LNCAP (cell line): Measurements from ENCODE around the gene HIPK2.

Source experiments
- TF ChIP-seq, protein P1 (sequence below): fragments of 450-650 bp; IDR thresholded peaks from 2 replicates; pipeline ENCODE4 v1.5.1; 2017; ENCODE audit warnings: mild to moderate bottlenecking

Gene HIPK2

DNA sequence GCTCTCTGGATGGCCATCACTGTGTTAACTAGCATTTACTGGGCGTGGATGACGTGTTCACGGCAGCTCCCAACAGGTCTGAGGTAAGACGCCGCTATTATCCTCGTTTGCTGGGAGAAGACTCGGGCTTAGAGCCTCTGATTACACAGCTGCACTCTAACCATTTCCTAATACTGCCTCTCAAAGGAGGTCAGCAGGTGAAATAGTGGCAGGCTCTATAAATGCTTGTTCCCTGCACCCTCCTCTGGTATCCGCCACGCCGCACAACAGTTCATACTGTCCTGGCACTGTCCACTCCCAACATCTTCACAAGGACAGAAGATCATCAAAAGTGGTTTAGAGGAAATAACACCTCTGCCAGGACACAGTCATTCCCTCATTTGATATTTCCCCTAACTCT lies 28.3 kb downstream of the HIPK2 start:
- TF ChIP-seq, protein P1, sequence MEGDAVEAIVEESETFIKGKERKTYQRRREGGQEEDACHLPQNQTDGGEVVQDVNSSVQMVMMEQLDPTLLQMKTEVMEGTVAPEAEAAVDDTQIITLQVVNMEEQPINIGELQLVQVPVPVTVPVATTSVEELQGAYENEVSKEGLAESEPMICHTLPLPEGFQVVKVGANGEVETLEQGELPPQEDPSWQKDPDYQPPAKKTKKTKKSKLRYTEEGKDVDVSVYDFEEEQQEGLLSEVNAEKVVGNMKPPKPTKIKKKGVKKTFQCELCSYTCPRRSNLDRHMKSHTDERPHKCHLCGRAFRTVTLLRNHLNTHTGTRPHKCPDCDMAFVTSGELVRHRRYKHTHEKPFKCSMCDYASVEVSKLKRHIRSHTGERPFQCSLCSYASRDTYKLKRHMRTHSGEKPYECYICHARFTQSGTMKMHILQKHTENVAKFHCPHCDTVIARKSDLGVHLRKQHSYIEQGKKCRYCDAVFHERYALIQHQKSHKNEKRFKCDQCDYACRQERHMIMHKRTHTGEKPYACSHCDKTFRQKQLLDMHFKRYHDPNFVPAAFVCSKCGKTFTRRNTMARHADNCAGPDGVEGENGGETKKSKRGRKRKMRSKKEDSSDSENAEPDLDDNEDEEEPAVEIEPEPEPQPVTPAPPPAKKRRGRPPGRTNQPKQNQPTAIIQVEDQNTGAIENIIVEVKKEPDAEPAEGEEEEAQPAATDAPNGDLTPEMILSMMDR = no peak

DNA sequence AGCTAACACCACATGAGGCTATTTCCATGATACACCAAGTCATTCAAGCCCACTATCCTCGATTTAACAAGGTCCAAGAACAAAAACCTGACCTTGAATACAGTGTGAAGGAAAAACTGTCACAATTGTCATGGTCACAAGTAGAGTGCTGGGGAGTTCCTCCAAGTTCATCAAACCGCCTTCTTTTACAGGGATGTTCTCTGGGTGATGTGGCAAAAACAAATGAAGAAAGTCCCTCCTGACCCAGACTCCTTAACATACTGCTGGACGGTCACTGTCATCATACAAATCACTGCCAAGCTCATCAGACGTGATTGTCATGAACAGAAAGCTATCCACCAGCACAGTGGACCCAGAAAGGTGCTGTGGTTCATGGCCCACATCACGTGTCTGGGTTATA lies 28.9 kb downstream of the HIPK2 start:
- TF ChIP-seq, protein P1 = no peak

DNA sequence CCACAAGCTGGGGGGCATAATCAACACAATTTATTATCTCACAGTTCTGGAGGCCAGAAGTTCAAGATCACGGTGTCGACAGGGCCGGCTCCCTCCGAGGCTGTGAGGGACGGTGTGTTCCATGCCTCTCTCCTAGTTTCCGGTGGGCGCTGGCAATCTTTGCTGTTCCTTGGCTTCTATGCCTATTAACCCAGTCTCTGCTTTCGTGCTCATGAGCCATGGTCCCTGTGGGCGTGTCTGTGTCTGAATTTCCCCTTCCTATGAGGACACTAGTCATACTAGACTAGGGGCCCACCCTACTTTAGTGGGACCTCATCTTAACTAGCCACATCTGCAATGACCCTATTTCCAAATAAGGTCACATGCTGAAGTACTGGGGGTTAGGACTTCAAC lies 29.4 kb downstream of the HIPK2 start:
- TF ChIP-seq, protein P1 = no peak

DNA sequence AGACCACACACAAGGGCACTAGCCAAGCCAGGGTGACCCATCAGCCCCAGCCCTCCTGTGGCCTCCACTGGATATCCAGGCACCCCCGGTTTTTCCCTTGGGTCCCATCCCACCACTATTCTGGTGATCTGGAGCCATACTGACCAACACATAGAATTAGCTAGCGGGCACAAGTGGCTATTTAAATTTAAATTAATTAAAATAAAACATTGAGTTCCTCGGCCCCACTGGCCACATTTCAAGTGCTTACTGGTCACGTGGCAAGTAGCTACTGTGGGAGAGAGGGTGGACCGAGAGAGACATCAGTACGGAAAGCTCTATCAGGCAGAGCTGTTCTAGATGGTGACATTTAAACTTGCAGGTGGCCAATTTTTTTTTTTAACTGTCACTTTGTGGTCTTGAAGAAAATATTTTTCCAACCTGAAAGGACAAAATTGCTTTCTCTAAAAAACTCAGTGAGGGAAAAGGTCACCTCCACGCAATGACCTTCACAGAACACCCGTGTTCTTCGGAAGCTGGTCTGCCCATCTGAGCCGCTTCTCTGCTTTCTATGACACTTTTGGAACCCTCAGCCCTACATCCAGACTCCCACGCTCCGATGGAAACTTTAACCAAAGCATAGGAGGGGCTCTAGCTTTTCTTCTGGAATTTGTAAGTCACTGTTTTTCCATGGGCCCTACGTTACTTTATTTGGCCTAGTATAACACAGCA lies 30.0 kb downstream of the HIPK2 start:
- TF ChIP-seq, protein P1 = no peak

DNA sequence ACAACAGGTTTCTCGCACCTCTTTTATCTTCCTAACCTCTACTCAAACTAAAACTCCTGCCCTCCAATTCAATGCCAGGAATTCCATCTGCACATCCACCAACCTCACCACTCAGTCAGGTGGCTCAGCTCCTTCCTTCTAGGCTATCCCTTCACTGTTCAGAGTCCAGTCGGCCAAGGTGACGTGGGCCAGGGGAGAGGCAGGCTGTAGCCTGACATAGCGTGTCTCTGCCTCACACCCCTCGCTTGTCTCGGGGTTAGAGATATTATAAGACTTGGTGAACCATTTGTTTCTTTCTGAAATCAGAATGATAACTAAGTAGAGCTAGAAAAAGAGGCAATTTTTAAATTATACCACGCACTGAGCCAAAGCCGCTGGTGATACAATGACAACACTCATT lies 31.1 kb downstream of the HIPK2 start:
- TF ChIP-seq, protein P1 = no peak

DNA sequence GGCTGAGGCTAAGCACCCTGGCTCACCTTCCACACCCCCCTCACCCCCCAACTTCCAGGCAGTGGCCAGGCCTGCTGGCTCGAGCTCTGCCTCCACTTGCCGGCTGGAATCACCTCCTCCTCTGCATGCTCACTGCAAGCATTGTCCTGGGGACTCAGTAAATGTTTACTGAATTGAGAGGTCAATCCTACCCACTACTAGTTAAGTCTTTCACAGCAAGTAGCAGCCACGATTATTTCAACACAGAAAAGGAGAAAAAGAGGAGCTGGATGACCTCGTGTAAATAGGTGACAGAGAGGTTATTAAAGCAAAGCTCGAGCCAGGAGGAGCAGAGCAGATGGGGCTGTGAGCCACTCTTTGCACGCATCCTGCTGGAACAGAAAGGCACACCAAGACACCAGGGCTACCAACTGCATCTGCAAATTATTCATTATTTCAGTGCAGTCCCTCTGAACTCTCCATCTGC lies 32.1 kb downstream of the HIPK2 start:
- TF ChIP-seq, protein P1 = no peak

DNA sequence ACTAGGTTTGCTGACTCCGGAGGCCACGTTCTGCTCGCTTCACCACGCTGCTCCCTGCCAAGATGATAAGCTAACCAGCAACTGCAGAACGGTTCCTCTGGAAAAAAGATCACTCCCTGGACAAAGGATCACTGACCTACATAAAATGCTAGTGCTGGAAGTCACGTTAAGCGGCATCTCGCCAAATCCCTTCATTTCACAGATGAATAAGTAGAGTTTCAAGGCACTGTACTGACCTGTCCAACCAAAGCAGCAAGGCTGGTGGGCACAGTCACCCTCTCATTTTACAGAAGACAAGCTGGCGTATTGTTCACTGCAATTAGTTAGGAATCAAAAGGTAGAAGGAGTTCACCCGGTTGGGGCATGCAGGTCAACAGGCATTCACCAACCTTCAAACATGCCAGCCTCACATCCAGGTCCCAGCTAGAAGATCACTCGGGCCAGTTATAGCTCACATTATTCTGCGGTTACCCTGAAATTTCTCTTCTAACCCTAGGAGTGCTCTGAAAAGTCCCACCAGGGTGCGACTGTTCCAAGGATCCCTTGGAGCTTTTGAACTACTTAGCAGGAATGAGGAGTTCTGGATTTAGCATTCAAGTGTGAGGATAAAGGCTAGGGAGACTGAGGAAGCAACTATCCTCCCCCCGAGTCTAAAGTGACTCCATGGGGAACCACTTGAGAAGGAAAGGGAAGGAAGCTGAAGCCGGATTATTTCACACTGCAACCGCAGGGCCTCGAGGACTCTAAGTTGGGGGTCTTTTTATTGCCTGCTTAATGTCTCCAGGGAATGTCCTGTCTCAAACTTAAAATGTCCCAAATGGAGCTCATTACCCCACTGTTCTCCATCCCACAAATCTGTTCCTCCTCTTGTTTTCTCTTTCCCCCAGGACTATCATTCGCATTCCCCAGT lies 32.8 kb downstream of the HIPK2 start:
- TF ChIP-seq, protein P1 = no peak
